EH (cell line): ENCODE results near the gene MFNG.

ENCODE experiments used
- DNase-seq: peaks from one replicate; pipeline ENCODE4 v3.0.0-alpha.2; 2015; ENCODE audit warnings: low read depth

The MFNG gene

DNA sequence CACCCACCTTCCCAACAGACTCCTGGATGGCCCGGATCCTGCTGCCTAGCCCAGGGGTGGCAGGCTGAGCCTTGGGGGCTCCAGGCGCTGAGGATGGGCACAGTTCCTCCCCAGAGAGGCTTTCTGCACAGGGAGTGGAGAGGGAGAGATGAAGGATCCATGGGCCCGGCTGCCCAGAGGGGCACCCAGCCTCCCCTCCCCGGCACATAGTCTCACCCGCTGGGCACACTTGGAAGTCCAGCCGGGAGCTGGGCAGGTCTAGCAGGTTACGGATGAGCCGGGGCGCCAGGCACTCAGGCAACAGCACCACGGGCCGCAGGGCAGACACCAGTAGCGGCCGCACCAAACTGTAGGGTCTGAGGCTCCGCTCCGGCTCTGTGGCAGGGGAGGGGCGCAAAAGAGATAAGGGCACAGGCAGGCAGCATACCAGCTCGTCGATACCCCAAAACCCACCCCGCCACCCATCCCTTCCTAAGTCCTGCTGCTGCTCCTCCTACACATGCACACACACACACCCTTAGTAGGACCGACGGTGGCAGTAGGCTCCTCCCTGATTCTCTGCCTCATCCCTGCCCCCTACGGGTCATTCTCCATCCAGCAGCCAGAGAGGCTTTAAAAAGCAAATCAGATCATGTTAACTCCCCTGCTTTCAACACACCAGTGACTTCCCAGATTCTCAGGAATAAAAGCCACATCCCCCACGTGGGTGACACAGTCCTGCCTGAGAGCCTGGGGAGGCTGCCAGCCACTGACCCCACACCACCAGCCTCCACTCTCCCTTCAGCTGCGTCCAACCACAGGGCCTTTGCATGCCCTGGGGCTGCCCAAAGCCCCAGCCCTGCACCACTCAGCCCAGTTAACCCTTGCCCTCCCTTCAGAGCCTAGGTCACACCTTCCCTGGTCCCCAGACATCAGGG lies 6.5 kb upstream of the MFNG start:
- peak; percentile 68 for DNase-seq

DNA sequence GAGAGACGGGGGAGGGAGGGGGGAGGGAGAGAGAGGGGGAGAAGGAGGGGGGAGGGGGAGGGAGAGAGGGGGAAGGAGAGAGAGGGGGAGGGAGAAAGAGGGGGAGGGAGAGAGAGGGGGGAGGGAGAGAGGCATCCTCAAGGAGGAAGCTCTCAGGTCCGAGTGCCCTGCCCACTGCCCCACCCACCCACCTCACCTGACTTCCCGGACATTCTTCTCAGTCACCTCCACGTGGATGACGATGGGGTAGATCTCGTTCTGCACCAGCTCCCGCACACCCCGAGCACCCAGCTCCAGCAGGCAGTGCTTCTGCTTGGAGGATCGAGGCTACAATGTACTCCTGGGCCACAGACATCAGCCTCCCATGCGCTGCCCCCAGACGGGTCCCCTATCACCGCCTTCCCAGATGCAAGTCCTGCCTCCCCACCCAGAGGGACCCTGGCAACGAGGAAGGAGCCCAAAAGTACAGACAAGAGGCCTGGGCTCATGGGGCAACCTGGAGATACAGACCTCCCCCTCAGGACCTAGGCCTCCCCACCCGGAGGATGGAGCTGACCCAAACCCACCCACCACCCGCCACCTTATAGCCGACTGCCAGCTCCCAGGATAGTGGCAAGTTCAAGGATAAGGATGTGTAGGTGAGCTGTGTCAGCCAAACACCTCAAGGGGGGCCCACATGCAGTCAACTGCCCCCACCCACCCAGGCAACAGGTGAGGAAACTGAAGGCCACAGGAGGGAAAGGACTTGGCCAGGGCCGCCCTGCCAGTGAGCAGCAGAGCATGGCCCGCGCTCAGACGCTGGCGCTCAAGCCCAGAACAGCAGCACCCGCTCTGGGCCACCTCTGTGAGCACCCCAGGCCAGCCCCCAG lies 5.6 kb upstream of the MFNG start:
- no peak for DNase-seq

DNA sequence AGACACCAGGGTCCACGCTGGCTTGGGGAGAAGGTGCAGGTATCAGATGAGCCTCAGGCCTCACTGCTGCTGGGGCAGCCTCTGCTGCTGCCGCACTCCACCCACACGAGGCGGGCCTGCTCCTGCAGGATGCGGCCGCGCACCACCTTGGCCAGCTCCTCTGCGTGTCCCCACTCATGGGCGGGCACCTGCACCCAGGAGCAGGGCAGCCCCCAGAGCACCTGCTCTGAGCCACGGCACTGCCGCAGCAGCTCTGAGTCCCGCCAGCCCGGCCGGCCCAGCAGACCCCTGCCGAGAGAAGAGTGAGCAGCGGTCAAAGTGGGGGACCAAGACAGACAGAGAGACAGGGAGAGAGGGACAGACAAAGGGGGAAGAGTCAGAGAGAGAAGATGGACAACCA lies 4.9 kb upstream of the MFNG start:
- DNase-seq: no peak

DNA sequence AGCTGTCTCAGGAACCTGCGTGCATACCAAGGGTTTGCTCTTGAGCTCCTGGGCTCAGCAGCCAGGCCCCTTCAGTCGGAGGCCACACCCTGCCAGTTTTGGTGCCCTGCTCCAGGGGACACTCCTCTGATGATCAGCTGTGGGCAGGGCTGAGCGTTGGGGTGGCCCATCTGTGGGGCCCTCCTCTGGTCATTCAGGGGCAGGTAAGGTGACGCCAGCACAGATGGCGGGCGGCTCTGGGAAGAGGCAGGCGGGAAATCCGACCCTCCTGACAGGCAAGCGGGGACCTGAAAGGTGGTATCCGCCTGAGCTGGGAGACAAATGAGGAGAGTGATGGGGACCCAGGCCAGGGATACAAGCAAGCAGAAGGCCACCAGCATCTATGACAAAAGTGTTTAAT lies 3.8 kb upstream of the MFNG start:
- no peak for DNase-seq

DNA sequence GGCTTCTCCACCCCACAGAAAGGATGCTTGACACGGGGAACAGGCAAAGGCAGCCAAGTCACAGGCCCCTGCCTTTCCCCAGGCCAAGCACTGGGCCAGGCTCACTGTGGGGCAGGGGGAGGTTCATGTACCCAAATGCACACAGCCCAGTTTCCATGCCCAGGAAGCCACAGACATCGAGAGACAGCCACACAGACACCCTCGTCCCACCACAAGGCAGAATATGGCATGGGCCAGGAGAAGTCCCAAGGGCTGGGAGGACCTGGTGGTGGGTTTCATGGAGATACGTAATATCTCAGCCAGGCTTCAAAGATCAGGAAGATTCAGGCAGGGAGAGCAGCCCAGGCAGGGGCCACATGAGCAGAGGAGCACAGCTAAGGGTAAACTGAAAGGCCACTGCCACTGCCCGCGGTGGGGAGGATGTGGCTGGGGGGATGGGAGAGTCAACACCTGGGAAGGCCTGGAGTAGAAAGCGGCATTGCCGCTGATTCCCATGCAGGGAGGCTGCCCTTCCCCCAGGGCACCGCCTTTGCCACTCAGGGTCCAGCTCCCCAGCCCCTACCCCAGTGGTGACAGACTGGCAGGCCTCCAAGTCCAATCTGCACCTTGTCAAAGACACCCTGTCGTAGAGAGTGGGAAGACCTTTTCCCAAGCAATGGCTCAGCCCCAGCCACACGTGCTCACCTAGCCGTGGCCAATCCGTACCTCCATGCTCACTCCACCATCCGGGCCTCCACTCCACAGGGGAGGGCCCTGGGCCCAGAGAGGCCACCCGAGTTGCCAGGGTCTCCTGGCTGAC lies 2.4 kb upstream of the MFNG start:
- no peak for DNase-seq

DNA sequence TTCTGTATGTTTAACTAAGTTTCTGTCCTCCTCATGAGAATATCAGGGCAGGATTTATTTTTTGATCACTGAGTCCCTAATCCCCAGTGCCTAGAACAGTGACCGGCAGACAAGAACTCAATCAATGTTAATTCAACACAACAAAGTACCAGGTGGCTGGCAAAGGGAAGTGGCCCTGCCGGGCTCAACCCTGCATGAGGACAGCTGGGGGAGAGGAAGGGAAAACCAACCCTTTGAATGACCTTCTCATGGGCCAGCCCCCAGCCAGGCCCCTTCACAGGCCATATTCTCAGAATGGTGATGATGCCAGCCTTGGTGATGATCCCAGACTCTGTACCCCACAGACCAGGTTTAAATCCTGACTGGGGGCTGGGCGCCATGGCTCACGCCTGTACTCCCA lies 1.4 kb upstream of the MFNG start:
- DNase-seq: no peak

DNA sequence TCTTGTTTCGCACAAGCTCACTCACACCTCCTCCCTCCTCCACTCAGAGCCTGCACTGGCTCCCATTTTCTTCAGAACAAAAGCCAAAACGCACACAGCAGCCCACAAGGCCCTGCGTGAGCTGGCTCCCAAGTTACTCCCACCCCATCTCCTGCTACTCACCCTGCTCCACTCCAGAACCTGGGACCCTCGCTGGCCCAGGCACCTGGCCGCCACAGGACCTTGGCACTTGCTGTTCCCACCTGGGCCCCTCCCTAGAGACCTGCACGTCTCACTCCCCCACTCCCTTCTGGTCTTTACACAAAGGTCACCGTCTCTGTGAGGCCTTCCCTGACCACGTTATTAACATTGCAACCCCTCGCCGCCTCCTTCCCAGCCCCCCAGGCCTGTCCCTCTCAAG lies 945 bp upstream of the MFNG start:
- DNase-seq: no peak

DNA sequence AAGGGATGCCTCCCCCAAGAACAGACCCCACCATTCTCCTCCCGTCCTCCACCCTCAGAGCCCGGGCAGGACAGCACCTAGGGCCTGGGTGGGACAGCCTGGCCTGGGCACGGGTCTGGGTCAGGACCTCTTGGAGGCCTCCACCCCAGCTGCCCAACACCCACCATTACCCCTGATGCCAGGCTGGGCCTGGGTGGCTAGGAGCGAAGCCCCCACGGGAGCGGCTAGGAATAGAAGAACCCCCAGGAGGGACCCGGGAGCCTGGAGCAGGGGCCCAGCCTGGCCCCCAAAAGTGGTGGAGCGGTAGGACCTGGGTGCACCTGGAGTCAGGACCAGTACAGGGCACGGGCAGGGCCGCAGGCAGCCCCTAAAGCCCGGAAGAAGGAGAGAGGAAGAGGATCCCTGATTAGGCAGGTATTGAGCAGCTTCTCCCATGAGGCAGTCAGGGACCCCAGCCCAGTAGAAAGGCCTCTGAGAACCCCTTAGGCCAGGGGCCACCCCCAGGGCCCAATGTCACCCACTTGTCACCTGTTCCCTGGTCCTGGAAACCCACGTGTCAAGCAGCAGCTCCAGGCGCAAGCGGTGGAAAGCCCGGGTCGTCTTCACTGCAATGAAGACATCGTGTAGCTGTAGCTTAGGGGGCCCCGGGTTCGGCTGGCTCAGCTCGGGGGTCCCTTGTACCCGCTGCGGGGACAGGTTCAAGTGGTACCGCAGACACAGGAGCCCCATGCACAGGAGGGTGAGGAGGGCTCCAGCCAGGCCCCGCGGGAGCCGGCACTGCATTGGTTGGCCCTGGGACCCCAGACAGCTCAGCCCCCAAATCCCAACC lies 575 bp downstream of the MFNG start:
- no peak for DNase-seq

DNA sequence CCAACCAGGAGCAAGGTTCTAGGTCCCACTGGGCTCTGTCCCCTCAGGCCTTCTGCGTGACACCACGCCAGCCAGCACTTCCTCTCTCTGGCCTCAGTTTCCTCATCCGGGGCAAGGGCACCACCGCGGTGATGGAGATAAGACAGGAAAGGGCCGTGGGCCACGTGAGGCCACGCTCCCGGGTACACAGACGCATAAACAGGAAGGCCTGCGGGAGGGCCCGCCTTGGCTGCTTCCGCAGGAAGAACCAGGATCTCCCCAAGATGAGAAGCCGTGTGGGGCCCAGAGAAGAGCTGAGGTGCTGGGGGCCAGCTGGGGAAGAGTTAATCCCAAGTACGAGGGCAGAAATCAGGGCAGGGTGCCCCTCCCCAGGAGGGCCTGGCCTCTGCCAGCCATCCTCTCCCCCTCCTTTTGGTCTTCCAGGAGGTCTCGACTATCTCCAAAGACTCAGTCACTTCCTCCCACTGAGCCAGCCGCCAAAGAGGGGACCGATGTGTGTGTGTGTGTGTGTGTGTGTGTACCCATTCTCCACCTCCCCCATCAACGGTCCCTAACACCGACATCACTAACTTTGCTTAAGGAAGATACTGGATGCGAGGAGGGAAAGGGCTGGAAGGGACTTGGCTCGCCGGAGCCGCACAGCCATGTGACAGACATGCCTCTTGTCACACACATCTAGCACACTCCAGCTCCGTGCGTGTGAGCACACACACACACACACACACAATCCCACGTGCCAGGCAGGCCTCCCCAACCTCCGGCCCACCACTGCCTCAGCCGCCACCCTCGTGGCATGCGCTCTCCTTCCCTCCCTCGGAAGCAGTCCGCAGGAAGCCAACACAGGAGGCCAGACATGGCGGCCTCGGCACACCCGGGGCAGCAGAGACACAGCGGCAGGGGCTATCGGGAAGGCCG lies 1.4 kb downstream of the MFNG start:
- DNase-seq: no peak

DNA sequence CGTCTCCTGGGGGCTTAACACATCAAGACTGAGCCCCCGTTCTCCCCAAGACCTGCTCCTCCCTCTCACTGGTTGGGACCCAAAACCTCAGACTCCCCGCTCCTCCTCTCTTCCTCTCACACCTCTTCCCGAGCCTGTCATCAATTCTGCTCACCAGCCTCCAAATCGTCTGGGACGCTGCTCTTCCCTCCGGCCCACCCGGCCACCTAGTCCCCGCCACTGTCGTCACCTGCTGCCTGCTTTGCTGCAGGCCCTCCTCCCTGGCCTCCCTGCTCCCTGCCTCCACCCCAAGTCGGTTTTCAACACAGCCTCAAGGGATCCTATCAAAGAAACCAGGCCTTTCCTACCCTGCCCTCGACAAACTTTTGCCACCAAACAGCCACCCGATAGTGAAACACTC lies 3.1 kb downstream of the MFNG start:
- DNase-seq: no peak

DNA sequence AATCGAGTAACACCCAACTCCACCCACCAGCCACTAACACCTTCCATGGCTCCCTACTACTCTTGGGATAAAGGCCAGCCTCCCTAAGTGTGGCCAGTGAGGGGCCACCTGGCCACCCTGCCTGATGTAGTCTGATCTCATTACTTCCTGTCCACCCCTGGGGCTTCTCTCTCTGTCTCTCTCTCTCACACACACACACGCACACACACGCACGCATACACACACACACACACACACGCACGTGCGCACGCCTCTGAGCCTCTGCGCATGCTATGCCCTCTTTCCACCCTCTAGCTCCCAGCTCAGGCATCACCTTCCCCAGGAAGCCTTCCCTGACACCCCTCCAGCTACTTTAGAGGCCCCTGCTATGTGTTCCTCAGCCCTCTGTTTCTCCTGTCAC lies 3.9 kb downstream of the MFNG start:
- peak; percentile 4 for DNase-seq

DNA sequence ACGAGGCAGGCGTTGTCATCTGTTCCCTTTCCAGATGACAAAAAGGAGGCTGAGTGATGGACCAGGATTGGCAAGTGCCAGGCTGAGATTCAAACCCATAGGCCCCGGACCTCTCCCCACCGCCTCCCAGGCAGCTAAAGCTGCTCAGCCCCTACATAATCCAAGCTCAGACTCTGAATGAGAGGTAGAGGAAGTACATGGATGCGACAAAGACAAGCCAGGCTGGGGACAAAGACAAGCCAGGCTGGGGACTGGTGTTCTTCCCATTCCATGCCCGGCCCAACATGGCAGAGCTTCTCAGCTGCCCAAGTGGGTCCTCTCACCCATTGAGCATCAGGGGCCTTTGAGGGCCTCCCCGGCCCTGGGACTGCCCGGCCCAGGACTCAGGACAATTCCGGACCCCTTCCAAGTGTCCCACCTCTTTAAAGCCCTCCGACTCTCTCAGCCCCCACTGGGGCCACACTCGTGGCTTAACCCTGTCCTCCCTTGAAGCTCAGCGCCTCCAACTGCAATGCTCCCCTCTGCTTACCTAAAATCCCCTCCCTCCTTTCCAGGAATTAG lies 4.8 kb downstream of the MFNG start:
- DNase-seq: no peak

DNA sequence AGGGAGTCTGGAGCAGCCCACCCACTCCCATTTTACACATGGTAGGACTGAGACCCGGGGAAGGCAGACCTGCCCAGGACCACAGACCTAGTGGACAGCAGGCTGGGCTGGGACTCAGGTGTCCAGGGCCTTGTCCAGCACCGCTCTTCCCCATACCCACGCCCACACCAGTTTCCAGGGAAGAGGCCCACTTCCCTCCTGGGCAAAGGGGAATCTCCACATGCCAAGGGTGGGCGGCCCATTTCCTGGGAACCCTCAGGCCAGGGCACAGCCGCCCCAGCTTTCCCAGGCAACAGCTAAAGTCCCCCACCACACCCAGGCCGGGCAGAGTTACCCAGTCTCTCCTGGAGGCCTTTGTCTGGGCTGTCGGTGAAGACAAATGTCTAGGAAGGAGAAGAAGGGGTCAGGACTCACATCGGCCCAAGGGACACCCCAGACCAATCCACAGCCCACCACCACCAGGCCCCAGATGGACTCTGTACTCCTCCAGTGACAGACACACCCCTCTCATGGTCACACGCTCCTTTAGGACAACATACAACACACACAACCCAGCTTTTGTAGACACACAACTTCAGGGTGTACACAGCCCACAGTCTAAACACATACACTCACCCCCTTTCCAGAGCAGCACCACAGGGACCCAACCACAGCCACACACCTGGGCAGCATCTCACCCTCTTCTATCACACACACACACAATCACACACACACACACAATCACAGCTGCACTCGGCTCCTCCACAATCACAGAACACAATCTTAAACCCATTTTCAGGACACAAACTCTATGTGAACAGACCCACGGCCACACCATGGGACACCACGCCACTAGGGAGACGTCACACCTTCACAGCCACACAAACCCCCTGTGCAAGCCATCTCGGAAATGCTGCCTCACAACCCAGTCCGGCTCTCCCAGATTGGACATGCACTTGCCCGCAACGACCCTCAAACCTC lies 5.5 kb downstream of the MFNG start:
- DNase-seq: no peak

DNA sequence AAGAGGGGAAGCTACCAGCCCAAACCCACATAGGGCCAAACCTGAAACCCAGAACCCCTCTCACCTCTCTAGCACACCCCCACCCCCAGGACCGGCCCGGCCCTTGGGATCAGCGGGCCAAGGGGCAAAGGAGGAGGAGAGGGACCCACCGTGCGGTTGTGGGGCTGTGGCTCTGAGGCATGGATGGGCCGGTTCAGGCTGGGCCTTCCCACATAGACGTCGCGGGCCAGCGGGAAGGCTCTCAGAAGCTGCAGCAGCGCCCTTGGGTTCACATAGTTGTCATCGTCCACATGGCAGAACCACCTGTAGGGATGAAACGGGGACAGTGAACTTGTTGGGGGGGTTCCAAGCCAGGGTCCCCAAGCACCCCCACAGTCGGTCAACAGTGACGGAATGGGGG lies 7.0 kb downstream of the MFNG start:
- DNase-seq: no peak

DNA sequence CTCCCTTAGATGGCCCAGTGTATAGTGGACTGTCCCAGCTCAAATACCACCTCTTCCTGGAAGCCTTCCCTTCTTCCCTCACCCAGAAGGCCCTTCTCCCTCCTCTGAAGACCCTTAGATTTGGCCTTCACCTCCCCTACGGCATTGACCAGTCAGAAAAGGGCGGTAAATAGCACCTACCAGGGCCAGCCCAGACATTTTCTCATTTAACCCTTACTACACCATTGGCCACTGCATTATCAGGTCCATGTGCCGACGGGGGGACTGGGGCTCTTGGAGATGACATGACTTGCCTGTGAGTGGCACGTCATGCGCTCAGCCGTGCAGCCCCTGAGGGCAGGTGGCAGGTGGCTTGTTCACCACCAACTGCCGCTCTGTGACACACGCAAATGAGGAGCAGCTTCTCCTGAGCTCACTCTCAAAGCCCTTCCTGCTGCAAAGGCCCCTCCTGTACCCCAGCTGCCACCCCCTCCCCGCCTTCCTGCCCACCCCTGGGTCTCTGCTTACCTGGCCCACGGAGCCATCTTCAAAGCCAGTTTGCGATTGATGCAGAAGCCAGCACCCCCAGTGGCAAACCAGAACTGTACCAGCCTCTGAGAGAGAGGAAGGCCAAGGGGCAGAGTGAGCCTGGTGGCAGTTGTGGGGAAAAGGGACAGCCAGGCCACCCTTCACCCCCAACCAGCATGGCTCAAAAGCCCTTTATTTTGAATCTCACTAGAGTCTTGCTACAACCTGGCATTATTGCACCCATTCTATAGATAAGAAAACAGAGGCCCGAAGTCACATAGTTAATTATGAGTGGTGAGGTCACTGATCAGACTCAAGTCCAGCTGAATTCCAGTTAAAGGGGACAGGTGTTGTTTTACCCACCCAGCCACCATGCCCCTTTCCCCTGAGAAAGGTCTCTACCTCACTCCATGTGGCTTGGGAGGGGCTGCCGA lies 9.5 kb downstream of the MFNG start:
- DNase-seq: no peak

DNA sequence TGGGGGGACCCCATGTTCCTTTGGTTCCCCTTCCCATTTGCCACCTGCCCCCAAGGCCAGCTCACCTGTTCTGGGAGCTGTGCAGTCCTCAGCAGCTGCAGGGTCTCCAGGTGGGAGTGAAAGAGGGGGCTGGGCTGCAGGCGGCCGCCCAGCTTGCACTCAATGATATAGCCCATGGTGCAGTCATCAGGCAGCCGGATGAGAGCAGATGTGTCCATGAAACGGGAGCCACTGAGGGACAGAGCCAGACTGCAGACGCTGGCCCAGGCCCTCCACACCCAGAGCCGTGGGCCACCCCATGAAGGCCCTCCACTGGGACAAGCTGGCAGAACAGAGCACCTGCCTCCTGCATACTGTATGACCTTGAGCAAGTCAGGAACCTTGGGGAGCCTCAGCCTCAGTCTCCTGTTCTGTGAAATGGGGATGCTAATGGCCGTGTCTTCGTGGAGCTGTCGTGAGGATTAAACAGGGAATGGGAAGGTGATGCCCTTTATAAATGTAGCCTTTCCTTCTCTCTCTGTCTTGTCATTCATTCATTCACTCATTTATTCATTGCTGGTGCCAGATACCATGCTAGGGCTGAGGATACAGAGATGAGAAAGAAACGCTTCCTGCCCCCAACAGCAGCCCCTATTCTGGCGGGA lies 11.6 kb downstream of the MFNG start:
- no peak for DNase-seq

DNA sequence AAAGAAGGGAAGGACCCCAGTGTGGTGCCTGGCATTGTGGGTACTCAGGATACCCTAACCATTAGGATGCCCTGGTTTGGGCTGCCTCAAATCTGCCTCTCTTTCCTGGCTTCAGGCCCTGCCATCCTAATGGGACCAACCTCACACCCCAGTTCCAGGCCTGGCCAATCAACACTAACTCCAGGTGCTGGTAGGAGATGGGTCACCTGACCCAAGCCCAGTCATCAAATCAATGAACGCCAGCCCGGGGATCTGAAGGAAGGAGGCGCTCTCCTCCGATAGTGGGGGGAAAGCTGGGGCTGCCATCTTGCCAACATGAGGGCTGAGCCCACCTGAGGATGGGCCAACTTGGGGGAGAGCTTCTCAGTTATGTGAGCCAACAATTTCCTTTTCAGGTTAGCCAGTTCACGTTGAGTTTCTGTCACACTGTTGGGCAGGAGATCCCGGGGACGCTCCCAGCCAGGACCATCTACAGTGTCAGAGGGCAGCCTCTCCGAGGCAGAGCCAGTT lies 12.7 kb downstream of the MFNG start:
- no peak for DNase-seq
